ENCODE measurements around the gene CREB3L2. TPM values are rescaled to one million over a fixed set of nuclear protein-coding genes. Genes with fewer than 3 reads are reported as not detected.
"Not testable (repeated sequence)": the region's sequence is repeated elsewhere in the genome, so short reads cannot be mapped to it uniquely, and the experiment has no call there.

CREB3L2 gene
- total and polyA plus RNA-seq, 7 donors = 2.2 to 14.7 (median 6.7) TPM

DNA sequence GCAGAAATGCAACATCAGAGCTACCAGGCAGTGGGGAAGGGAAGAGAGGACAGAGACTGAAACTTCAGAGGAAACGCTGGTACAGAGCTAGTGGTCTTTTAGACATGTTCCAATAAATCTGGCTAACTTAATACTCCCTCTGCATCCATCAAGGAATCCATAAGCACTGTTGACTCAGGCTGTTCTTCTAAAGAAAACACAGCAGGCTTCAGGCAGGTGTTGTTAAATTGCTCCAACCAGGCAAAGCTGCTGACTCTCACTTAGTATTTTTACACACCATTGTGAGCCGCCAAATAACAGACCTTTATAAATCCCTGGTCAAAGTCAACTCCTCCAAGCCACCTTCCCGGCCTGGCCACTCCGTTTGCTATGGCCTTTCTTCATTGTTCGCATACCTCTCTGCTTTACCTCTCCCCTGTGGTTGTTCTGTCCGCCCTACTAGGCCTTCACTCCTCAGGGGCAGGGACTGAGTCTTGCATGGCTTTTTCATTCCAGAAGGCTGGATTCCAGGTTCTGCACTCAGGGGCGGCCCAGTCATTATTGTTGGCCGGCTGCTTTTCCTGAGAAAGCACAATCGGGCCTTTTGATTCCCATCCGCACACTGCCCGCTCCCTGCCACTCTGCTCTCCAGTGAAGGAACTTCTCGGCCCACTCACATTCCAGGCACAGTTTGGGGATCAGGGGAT is 18.4 kb downstream of the CREB3L2 start:
- no peaks in the 10 kb centered on the region for H3K36me3 ChIP-seq (ENCODE audit: insufficient read depth in 1 of 2, low read depth in 1 of 2)
- H3K27me3 ChIP-seq (ENCODE audit: insufficient read depth in 3 of 3, low read length in 2 of 3) = no peaks in the 10 kb centered on the region
- H3K27ac ChIP-seq = peak overlapping the region; percentile 27
- no peak overlapping the region for H3K4me3 ChIP-seq
- WGBS, 3 donors = 57 to 62% (median 59%) methylated on average over 12 of the region's 12 CpGs
- ATAC-seq (peak in 2 of 4 donors; percentile 28 to 30), DNase-seq (peak; percentile 41 to 60)
- peaks cover 50% of the 10 kb centered on the region for H3K4me1 ChIP-seq
- TF ChIP-seq, protein P1, sequence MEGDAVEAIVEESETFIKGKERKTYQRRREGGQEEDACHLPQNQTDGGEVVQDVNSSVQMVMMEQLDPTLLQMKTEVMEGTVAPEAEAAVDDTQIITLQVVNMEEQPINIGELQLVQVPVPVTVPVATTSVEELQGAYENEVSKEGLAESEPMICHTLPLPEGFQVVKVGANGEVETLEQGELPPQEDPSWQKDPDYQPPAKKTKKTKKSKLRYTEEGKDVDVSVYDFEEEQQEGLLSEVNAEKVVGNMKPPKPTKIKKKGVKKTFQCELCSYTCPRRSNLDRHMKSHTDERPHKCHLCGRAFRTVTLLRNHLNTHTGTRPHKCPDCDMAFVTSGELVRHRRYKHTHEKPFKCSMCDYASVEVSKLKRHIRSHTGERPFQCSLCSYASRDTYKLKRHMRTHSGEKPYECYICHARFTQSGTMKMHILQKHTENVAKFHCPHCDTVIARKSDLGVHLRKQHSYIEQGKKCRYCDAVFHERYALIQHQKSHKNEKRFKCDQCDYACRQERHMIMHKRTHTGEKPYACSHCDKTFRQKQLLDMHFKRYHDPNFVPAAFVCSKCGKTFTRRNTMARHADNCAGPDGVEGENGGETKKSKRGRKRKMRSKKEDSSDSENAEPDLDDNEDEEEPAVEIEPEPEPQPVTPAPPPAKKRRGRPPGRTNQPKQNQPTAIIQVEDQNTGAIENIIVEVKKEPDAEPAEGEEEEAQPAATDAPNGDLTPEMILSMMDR (IDR thresholded peaks at IDR 0.05) = no peak
- intact Hi-C loops (cut with DNase I) = no loop called here
- H3K9me3 ChIP-seq = no peaks in the 10 kb centered on the region

DNA sequence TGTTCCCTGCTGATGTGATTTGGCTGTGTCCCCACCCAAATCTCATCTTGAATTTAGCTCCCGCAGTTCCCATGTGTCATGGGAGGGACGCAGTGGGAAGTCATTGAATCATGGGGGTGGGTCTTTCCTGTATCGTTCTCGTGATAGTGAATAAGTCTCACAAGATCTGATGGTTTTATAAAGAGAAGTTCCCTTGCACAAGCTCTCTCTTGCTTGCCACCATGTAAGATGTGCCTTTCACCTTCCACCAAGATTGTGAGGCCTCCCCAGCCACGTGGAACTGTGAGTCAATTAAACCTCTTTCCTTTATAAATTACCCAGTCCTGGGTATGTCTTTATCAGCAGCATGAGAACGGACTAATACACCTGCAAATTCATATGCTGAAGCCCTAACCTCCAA is 19.5 kb downstream of the CREB3L2 start:
- H3K9me3 ChIP-seq; H3K4me3 ChIP-seq; H3K36me3 ChIP-seq (ENCODE audit: insufficient read depth in 1 of 2, low read depth in 1 of 2); H3K27me3 ChIP-seq (ENCODE audit: insufficient read depth in 3 of 3, low read length in 2 of 3); intact Hi-C loops (cut with DNase I); H3K27ac ChIP-seq; ATAC-seq; DNase-seq: not testable (repeated sequence)
- 91 to 96% (median 94%) methylated on average over 6 of the region's 6 CpGs for WGBS, 3 donors
- peaks cover 49% of the 10 kb centered on the region for H3K4me1 ChIP-seq

DNA sequence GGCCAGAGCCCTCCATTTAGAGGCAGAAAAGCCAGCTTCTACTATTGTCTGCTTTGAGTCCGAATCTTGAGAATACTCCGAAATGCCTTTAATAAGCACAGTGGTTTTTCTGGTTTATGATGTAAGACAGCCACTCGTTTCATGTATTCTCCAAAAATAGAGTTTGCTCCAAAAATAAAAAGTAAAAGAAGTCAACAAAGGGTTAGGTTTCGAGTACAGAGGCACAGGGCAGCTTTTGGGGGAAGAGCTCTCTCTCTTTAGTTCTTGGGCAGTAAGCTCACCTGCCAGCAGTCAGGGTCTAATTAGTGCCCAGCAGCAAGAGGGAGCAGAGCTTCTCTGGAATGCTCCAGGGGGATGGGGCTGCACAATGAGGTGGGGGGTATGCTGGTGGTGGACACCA is 20.2 kb downstream of the CREB3L2 start:
- DNase-seq = no peak
- H3K27me3 ChIP-seq (ENCODE audit: insufficient read depth in 3 of 3, low read length in 2 of 3) = no peaks in the 10 kb centered on the region
- peaks cover 42% of the 10 kb centered on the region for H3K4me1 ChIP-seq
- no peaks in the 10 kb centered on the region for H3K9me3 ChIP-seq
- no peak overlapping the region for H3K4me3 ChIP-seq
- no peaks in the 10 kb centered on the region for H3K36me3 ChIP-seq (ENCODE audit: insufficient read depth in 1 of 2, low read depth in 1 of 2)
- no peak for ATAC-seq
- TF ChIP-seq, protein P1 (IDR thresholded peaks at IDR 0.05) = no peak
- intact Hi-C loops (cut with DNase I) = no loop called here
- WGBS, 3 donors = 55 to 75% (median 57%) methylated on average over 4 of the region's 4 CpGs
- H3K27ac ChIP-seq = no peak overlapping the region

DNA sequence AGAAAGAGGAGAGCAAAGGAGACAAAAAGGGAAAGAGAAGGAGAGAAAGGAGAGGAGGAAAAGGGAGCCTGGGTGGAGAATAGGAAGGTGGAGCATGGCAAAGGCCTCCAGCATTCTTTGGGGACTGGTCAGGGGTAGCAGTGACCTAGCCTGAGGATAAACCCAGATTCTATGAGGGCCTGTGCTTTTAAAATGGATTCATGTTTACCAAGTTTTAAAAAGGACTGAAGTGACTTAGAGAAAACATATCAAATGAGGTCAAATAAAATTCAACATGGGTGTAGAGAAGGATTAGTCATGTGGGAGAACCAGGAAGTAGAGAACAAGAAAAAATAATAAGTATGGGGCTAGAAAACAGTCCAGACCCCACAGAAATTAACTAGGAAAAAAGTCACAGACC is 20.7 kb downstream of the CREB3L2 start:
- intact Hi-C loops (cut with DNase I) = no loop called here
- peaks cover 46% of the 10 kb centered on the region for H3K4me1 ChIP-seq
- DNase-seq = no peak

DNA sequence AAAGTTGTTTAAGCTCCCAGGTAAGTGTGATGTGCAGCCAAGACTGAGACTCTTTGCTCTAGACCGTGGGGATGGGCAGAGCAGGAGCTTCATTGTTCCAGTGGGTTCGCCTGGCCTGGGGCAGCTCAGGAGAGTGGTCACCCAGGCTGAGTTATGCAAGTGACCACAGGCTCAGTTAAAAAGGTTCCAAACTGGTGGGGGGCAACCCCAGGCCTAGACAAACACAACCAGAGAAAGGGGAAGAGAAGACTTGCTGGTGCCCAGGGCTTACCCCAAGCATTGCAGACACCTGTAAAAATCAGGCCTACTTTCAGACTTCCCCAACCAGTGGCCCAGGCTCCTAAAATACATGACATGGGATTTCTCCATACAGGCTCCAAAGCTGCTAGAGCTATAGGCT is 21.6 kb downstream of the CREB3L2 start:
- H3K4me1 ChIP-seq = peaks cover 44% of the 10 kb centered on the region
- intact Hi-C loops (cut with DNase I) = no loop called here
- H3K9me3 ChIP-seq = no peaks in the 10 kb centered on the region
- H3K36me3 ChIP-seq (ENCODE audit: insufficient read depth in 1 of 2, low read depth in 1 of 2) = no peaks in the 10 kb centered on the region
- no peaks in the 10 kb centered on the region for H3K27me3 ChIP-seq (ENCODE audit: insufficient read depth in 3 of 3, low read length in 2 of 3)
- no peak overlapping the region for H3K27ac ChIP-seq
- no peak overlapping the region for H3K4me3 ChIP-seq
- no peak for DNase-seq
- no peak for ATAC-seq
- TF ChIP-seq, protein P1 (IDR thresholded peaks at IDR 0.05) = no peak
- 93 to 98% (median 98%) methylated on average over 2 of the region's 2 CpGs for WGBS, 3 donors

More for the DNA sequence above, 20.7 kb downstream of the CREB3L2 start:
- Histone ChIP-seq H3K27ac (no peak overlapping the region), H3K27me3 (ENCODE audit: insufficient read depth in 3 of 3, low read length in 2 of 3) (no peaks in the 10 kb centered on the region), H3K9me3 (no peaks in the 10 kb centered on the region), H3K4me3 (no peak overlapping the region), H3K36me3 (ENCODE audit: insufficient read depth in 1 of 2, low read depth in 1 of 2) (no peaks in the 10 kb centered on the region)
- ATAC-seq = no peak
- TF ChIP-seq, protein P1 (IDR thresholded peaks at IDR 0.05) = no peak

Data from psoas muscle (tissue), 8 donors.